Keratinocyte (primary cell): ENCODE results near the gene THBS2. TPM values are rescaled to one million over a fixed set of nuclear protein-coding genes. Genes with fewer than 3 reads are reported as not detected.

Experiments used
- DNase-seq: peaks from one replicate; pipeline ENCODE4 v3.0.0-alpha.2; 2011; ENCODE audit warnings: low read depth, missing footprints, low spot score
- FAIRE-seq: peaks from 2 replicates; lab custom pipeline; 2011; peaks lifted over from hg19 to GRCh38; lab: Jason Lieb, UNC
- H2AFZ ChIP-seq: 2 replicates; pipeline ENCODE4 v1.6.0; 2012; ENCODE audit warnings: low read length, control low read depth, inconsistent platforms; ENCODE audit not compliant: control insufficient read depth
- H3K27ac ChIP-seq: 2 replicates; pipeline ENCODE4 v1.5.1; 2011; ENCODE audit warnings: low read length; ENCODE audit not compliant: control insufficient read depth, insufficient read depth
- H3K27me3 ChIP-seq: 3 replicates; pipeline ENCODE4 v1.6.0; 2011; ENCODE audit warnings: low read length; ENCODE audit not compliant: control insufficient read depth, insufficient read depth; ENCODE audit errors: extremely low read depth
- H3K36me3 ChIP-seq, 2 experiments: 2 replicates in 1 of 2; 3 replicates in 1 of 2; pipeline ENCODE4 v1.5.1; 2011; ENCODE audit warnings: low read length in 2 of 2, mild to moderate bottlenecking in 1 of 2; ENCODE audit not compliant: control insufficient read depth in 2 of 2, insufficient read depth in 2 of 2; ENCODE audit errors: extremely low read depth in 1 of 2
- H3K4me1 ChIP-seq: 3 replicates; pipeline ENCODE4 v1.5.1; 2011; ENCODE audit warnings: low read length; ENCODE audit not compliant: control insufficient read depth, insufficient read depth; ENCODE audit errors: extremely low read depth
- H3K4me2 ChIP-seq: 3 replicates; pipeline ENCODE4 v1.6.0; 2011; ENCODE audit warnings: low read depth, low read length; ENCODE audit not compliant: control insufficient read depth, insufficient read depth; ENCODE audit errors: extremely low read depth
- H3K4me3 ChIP-seq, 3 experiments: fragments of 200-600 bp in 1 of 3; sonication (generic) in 1 of 3; 2 replicates in 2 of 3; 3 replicates in 1 of 3; pipeline ENCODE4 v1.5.1; 2011 to 2016; ENCODE audit warnings: low read length in 3 of 3, mild to moderate bottlenecking in 3 of 3, control low read depth in 2 of 3, inconsistent platforms in 1 of 3, low read depth in 1 of 3, mixed read lengths in 1 of 3, mixed run types in 1 of 3, moderate library complexity in 1 of 3; ENCODE audit not compliant: control insufficient read depth in 2 of 3, insufficient read depth in 2 of 3; ENCODE audit errors: extremely low read depth in 1 of 3
- H3K79me2 ChIP-seq: 2 replicates; pipeline ENCODE4 v1.6.0; 2012; ENCODE audit warnings: low read length; ENCODE audit not compliant: control insufficient read depth, insufficient read depth
- H3K9ac ChIP-seq: 3 replicates; pipeline ENCODE4 v1.6.0; 2011; ENCODE audit warnings: low read length; ENCODE audit not compliant: control insufficient read depth, insufficient read depth; ENCODE audit errors: extremely low read depth
- H3K9me1 ChIP-seq: 3 replicates; pipeline ENCODE4 v1.6.0; 2011; ENCODE audit warnings: low read length; ENCODE audit not compliant: control insufficient read depth, insufficient read depth; ENCODE audit errors: extremely low read depth
- H3K9me3 ChIP-seq: 2 replicates; pipeline ENCODE4 v1.5.1; 2012; ENCODE audit warnings: low read depth, low read length; ENCODE audit not compliant: control insufficient read depth
- H4K20me1 ChIP-seq: 3 replicates; pipeline ENCODE4 v1.6.0; 2011; ENCODE audit warnings: low read length; ENCODE audit not compliant: control insufficient read depth, insufficient read depth; ENCODE audit errors: extremely low read depth
- EZH2 ChIP-seq: IDR thresholded peaks from one replicate; pipeline ENCODE4 v1.6.1; 2012; ENCODE audit warnings: inconsistent platforms, mild to moderate bottlenecking, low read length, moderate library complexity
- dilution Hi-C: fragments of 300-500 bp; cut with MboI; formaldehyde crosslinking; loops from one replicate; pipeline ENCODE4 v1.7.0; 2020; ENCODE audit warnings: low sequenced_read_pairs; ENCODE audit not compliant: extremely low pct_ligation_motif_present
- polyA plus RNA-seq, 5 experiments: library from polyadenylated mRNA; depleted of rRNA in 3 of 5; stranded (reverse) in 3 of 5; stranded (forward) in 1 of 5; unstranded in 1 of 5; fragments of >200 nt; gene quantifications; 1 replicate in 1 of 5; 2 replicates in 3 of 5; 3 replicates in 1 of 5; pipeline versions ENCODE4 v1.2.1 to v1.2.3, GENCODE V29; 2011 to 2012; ENCODE audit warnings: missing spikeins in 2 of 5, low read depth in 1 of 5, low replicate concordance in 1 of 5
- TF ChIP-seq, protein P1 (sequence below), 3 experiments: IDR thresholded peaks in 1 of 3; conservative IDR thresholded peaks in 1 of 3; optimal IDR thresholded peaks in 1 of 3; 2 replicates in 2 of 3; 3 replicates in 1 of 3; pipeline versions ENCODE3 to v1.5.1; 2011; ENCODE audit warnings: low read length in 3 of 3, mild to moderate bottlenecking in 3 of 3, moderate library complexity in 2 of 3, control low read depth in 1 of 3, inconsistent platforms in 1 of 3; ENCODE audit not compliant: insufficient read depth in 2 of 3; ENCODE audit errors: extremely low read depth in 1 of 3

Gene THBS2
- polyA plus RNA-seq, 1 donor (not counting 4 experiments of a cell fraction or from before 2014, with no cell fraction given): 533 TPM

DNA sequence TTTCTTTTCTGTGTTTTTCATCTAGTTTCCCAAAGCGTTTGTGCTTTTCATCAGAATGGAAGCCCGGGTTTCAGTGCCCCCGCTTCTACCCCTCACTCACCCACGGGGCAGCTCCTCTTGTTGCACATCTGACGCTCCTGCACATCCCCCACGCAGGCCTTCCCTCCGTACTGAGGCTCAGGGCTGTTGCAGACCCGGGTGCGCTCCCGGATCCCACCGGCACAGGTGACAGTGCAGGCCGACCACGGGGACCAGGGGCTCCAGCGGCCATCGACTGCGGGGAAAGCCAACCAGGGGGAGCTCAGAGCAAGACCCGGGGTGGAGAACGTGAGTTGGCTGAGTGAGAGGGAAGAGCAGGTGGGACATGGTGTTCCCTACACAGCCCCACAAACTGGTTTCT, 19.0 kb downstream of the THBS2 start:
- Histone ChIP-seq H3K9me3 (no peaks in the 10 kb centered on the region), H4K20me1 (peaks cover 21% of the 10 kb centered on the region), H3K36me3 (peaks cover 65 to 85% of the 10 kb centered on the region in 2 experiments), H3K4me1 (no peaks in the 10 kb centered on the region), H3K27me3 (no peaks in the 10 kb centered on the region), H2AFZ (no peak overlapping the region), H3K4me2 (no peak overlapping the region), H3K4me3 (no peak overlapping the region), H3K9ac (no peak overlapping the region), H3K9me1 (no peaks in the 10 kb centered on the region), H3K79me2 (peaks cover 21% of the 10 kb centered on the region), H3K27ac (no peak overlapping the region)
- dilution Hi-C loops: no loop called here
- no peak for FAIRE-seq
- DNase-seq: no peak
- no peak for TF ChIP-seq EZH2
- TF ChIP-seq, protein P1, sequence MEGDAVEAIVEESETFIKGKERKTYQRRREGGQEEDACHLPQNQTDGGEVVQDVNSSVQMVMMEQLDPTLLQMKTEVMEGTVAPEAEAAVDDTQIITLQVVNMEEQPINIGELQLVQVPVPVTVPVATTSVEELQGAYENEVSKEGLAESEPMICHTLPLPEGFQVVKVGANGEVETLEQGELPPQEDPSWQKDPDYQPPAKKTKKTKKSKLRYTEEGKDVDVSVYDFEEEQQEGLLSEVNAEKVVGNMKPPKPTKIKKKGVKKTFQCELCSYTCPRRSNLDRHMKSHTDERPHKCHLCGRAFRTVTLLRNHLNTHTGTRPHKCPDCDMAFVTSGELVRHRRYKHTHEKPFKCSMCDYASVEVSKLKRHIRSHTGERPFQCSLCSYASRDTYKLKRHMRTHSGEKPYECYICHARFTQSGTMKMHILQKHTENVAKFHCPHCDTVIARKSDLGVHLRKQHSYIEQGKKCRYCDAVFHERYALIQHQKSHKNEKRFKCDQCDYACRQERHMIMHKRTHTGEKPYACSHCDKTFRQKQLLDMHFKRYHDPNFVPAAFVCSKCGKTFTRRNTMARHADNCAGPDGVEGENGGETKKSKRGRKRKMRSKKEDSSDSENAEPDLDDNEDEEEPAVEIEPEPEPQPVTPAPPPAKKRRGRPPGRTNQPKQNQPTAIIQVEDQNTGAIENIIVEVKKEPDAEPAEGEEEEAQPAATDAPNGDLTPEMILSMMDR (optimal IDR thresholded peaks at IDR 0.05 in 1 of 3, IDR thresholded peaks at IDR 0.05 in 1 of 3, conservative IDR thresholded peaks at IDR 0.05 in 1 of 3; ENCODE audit: extremely low read depth in 1 of 3, insufficient read depth in 2 of 3, low read length in 3 of 3): no peak

DNA sequence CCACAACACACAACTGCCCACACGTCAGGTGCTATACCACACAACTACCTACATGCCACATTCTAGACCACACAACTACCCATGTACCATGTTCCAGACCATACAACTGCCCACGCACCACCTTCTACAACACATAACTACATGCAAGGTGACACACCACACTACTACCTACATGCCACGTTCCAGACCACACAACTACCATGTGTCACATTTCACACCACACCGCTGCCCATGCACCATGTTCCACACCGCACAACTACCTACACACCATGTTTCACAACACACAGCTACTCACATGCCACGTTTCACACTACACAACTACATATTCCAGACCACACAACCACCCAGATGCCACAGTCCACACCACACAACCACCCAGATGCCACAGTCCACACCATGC, 19.8 kb downstream of the THBS2 start:
- Histone ChIP-seq H4K20me1 (peaks cover 19% of the 10 kb centered on the region), H3K36me3 (peaks cover 59 to 85% of the 10 kb centered on the region in 2 experiments), H3K4me3 (no peak overlapping the region), H3K9ac (no peak overlapping the region), H3K9me3 (no peaks in the 10 kb centered on the region), H3K79me2 (peaks cover 19% of the 10 kb centered on the region), H3K4me2 (no peak overlapping the region), H3K27me3 (no peaks in the 10 kb centered on the region), H3K9me1 (no peaks in the 10 kb centered on the region), H3K27ac (no peak overlapping the region), H3K4me1 (no peaks in the 10 kb centered on the region), H2AFZ (no peak overlapping the region)
- no peak for TF ChIP-seq EZH2
- no peak for DNase-seq
- dilution Hi-C loops: no loop called here
- peak; percentile 29 for FAIRE-seq

DNA sequence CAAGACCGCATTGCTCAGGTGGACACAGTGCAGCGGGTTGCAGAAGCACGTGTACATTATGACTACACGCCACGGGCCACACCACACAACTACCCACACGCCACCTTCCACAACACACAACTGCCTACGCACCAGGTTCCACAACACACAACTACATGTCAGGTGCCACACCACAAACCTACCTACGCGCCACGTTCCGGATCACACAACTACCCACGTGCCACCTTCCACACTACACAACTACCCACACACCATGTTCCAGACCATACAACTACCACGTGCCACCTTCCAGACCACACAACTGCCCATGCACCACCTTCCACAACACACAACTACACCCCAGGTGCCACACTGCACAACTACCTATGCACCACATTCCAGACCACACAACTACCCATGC, 20.5 kb downstream of the THBS2 start:
- Histone ChIP-seq H3K36me3 (peaks cover 56 to 82% of the 10 kb centered on the region in 2 experiments), H3K4me2 (no peak overlapping the region), H3K9me1 (no peaks in the 10 kb centered on the region), H4K20me1 (peaks cover 19% of the 10 kb centered on the region), H3K79me2 (peaks cover 19% of the 10 kb centered on the region), H3K9ac (no peak overlapping the region), H3K9me3 (no peaks in the 10 kb centered on the region), H3K4me1 (no peaks in the 10 kb centered on the region), H3K27ac (no peak overlapping the region), H2AFZ (no peak overlapping the region), H3K4me3 (no peak overlapping the region), H3K27me3 (no peaks in the 10 kb centered on the region)
- FAIRE-seq (no peak), DNase-seq (no peak)
- TF ChIP-seq EZH2: no peak
- TF ChIP-seq, protein P1 (optimal IDR thresholded peaks at IDR 0.05 in 1 of 3, IDR thresholded peaks at IDR 0.05 in 1 of 3, conservative IDR thresholded peaks at IDR 0.05 in 1 of 3; ENCODE audit: extremely low read depth in 1 of 3, insufficient read depth in 2 of 3, low read length in 3 of 3): no peak
- dilution Hi-C loops: no loop called here
